PC-9 (cell line): ENCODE results near the gene EVA1C.
"Not testable (repeated sequence)": the region's sequence is repeated elsewhere in the genome, so short reads cannot be mapped to it uniquely, and the experiment has no call there.

Experiments used
- CTCF ChIP-seq: fragments of 200-600 bp; sonication (generic); conservative IDR thresholded peaks from 2 replicates; pipeline ENCODE4 v1.6.1; 2017; ENCODE audit warnings: mixed run types, antibody characterized with exemption, mild to moderate bottlenecking, moderate library complexity
- EZH2 ChIP-seq: fragments of 200-600 bp; sonication (generic); IDR thresholded peaks from 2 replicates; pipeline ENCODE4 v1.8.0; 2017; ENCODE audit warnings: antibody characterized with exemption, low read depth

- not testable (repeated sequence) for TF ChIP-seq EZH2, CTCF
Measured at GRCh38 chr21:32561476-32561875, 149.0 kb downstream of the EVA1C start.
